Myometrial cell (primary cell): ENCODE measurements around the gene CCDC61. TPM values are rescaled to one million over a fixed set of nuclear protein-coding genes. Genes with fewer than 3 reads are reported as not detected.

Experiments
- total RNA-seq: library from RNA; depleted of rRNA; stranded (reverse); fragments of >200 nt; gene quantifications from 2 replicates; pipeline ENCODE4 v1.2.3, GENCODE V29; 2015

Gene CCDC61
- 11.2 and 12.9 TPM in 2 replicates for total RNA-seq

GRCh38 chr19:45994998-45995714, at the start of gene CCDC61:
CCDC61 (plus strand) TSS chr19:45995467; CDS start chr19:46003019, 7,552 bp downstream.

GRCh38 chr19:45973553-45974338, 21.5 kb upstream of the CCDC61 start, which contains the start of gene NOVA2:
NOVA2 (minus strand) TSS chr19:45973865; CDS start chr19:45973351, 514 bp downstream.

GRCh38 chr19:46022431-46023310, 27.4 kb downstream of the CCDC61 start, which contains the start of gene PGLYRP1:
PGLYRP1 (minus strand) TSS chr19:46023053; CDS start chr19:46023021, 32 bp downstream.

GRCh38 chr19:46040952-46041500, 45.8 kb downstream of the CCDC61 start, which contains the start of gene IGFL4:
IGFL4 (minus strand) TSS chr19:46041002; CDS start chr19:46040962, 40 bp downstream.

Other genes starting within 250 kb of the CCDC61 start
- 16.1 and 21.0 TPM in 2 replicates for gene SIX5, start 226.2 kb upstream of the CCDC61 start, total RNA-seq
- gene DMPK, start 213.0 kb upstream of the CCDC61 start, total RNA-seq: 17.6 and 23.9 TPM in 2 replicates
- gene DMWD, start 202.6 kb upstream of the CCDC61 start, total RNA-seq: 30.8 and 31.1 TPM in 2 replicates
- not detected in 2 replicates for gene RSPH6A, start 180.2 kb upstream of the CCDC61 start, total RNA-seq
- gene SYMPK, start 132.3 kb upstream of the CCDC61 start, total RNA-seq: 33.5 and 40.6 TPM in 2 replicates
- gene FOXA3, start 131.1 kb upstream of the CCDC61 start, total RNA-seq: not detected in 2 replicates
- 21.1 and 32.6 TPM in 2 replicates for gene IRF2BP1, start 109.3 kb upstream of the CCDC61 start, total RNA-seq
- 0.53 and 3.5 TPM in 2 replicates for gene MYPOP, start 92.9 kb upstream of the CCDC61 start, total RNA-seq
- gene NANOS2, start 80.7 kb upstream of the CCDC61 start, total RNA-seq: not detected in 2 replicates
- gene NOVA2, start 21.6 kb upstream of the CCDC61 start, total RNA-seq: not detected in 2 replicates
- not detected in 2 replicates for gene PGLYRP1, start 27.6 kb downstream of the CCDC61 start, total RNA-seq
- gene IGFL4, start 45.5 kb downstream of the CCDC61 start, total RNA-seq: not detected in 2 replicates
- gene IGFL3, start 129.2 kb downstream of the CCDC61 start, total RNA-seq: 5.0 TPM in 1 of 2 replicates, not detected in the other
- gene IGFL2, start 152.8 kb downstream of the CCDC61 start, total RNA-seq: not detected in 2 replicates
- not detected in 2 replicates for gene IGFL1, start 234.3 kb downstream of the CCDC61 start, total RNA-seq